GM18867 (cell line): ENCODE measurements around the gene BEX1.
"Not testable (repeated sequence)": the region's sequence is repeated elsewhere in the genome, so short reads cannot be mapped to it uniquely, and the experiment has no call there.

ENCODE experiments used
- ATAC-seq: cut with Tn5 transposase; IDR thresholded peaks from one replicate; pipeline ENCODE4 v1.9.1; 2021; ENCODE audit warnings: mild to moderate bottlenecking, moderate library complexity; ENCODE audit not compliant: unreplicated experiment

Gene BEX1

GRCh38 chrX:103063918-103064434 is at the start of gene BEX1:
Gene BEX1, minus strand, starts transcription at chrX:103064171. Its CDS starts 897 bp downstream, at chrX:103063274.
- ATAC-seq = no peak

GRCh38 chrX:103109497-103109896 is 45.5 kb upstream of the BEX1 start:
- ATAC-seq = not testable (repeated sequence)

GRCh38 chrX:103107836-103108235 is 43.9 kb upstream of the BEX1 start:
- ATAC-seq = no peak

GRCh38 chrX:103107227-103107737 is 43.3 kb upstream of the BEX1 start:
- ATAC-seq = not testable (repeated sequence)

GRCh38 chrX:103104370-103104769 is 40.4 kb upstream of the BEX1 start:
- not testable (repeated sequence) for ATAC-seq

- not testable (repeated sequence) for ATAC-seq
Measured at GRCh38 chrX:103103866-103104265, 39.9 kb upstream of the BEX1 start.

- no peak for ATAC-seq
Measured at GRCh38 chrX:103101299-103102042, 37.5 kb upstream of the BEX1 start.

GRCh38 chrX:103100484-103100883 is 36.5 kb upstream of the BEX1 start:
- ATAC-seq = no peak

GRCh38 chrX:103099691-103100090 is 35.7 kb upstream of the BEX1 start:
- no peak for ATAC-seq

GRCh38 chrX:103098488-103098887 is 34.5 kb upstream of the BEX1 start:
- ATAC-seq = no peak

- no peak for ATAC-seq
Measured at GRCh38 chrX:103092942-103093341, 29.0 kb upstream of the BEX1 start, which contains the start of gene NXF3. Gene NXF3, minus strand, starts transcription at chrX:103093143. Its CDS starts 120 bp downstream, at chrX:103093023.

- ATAC-seq = no peak
Measured at GRCh38 chrX:103081051-103081450, 17.1 kb upstream of the BEX1 start.

GRCh38 chrX:103073467-103073866 is 9.5 kb upstream of the BEX1 start:
- ATAC-seq = no peak

- no peak for ATAC-seq
Measured at GRCh38 chrX:103066606-103067005, 2.6 kb upstream of the BEX1 start.

- ATAC-seq = no peak
Measured at GRCh38 chrX:103063191-103063845, 653 bp downstream of the BEX1 start.

- ATAC-seq = no peak
Measured at GRCh38 chrX:103061486-103061885, 2.5 kb downstream of the BEX1 start.

- ATAC-seq = no peak
Measured at GRCh38 chrX:103056902-103057301, 7.1 kb downstream of the BEX1 start.

- ATAC-seq = no peak
Measured at GRCh38 chrX:103052625-103053024, 11.3 kb downstream of the BEX1 start.

- no peak for ATAC-seq
Measured at GRCh38 chrX:103051260-103051789, 12.6 kb downstream of the BEX1 start.

GRCh38 chrX:103033371-103033770 is 30.6 kb downstream of the BEX1 start:
- not testable (repeated sequence) for ATAC-seq

- no peak for ATAC-seq
Measured at GRCh38 chrX:103017542-103017941, 46.4 kb downstream of the BEX1 start.

- ATAC-seq = no peak
Measured at GRCh38 chrX:103012945-103013344, 51.0 kb downstream of the BEX1 start.
